Left lung (tissue), 14 donors: ENCODE measurements around the gene CEP131. TPM values are rescaled to one million over a fixed set of nuclear protein-coding genes. Genes with fewer than 3 reads are reported as not detected.

Source experiments
- ATAC-seq: fragments of 200-7000 bp; cut with Tn5 transposase; one replicate; pipeline ENCODE4 v1.9.1; 2020; ENCODE audit warnings: moderate library complexity
- DNase-seq, 4 donors: peaks; one replicate each; pipeline ENCODE4 v3.0.0-alpha.2; 2013 to 2020
- H3K27ac ChIP-seq, 2 donors: fragments of 200-600 bp; sonication (generic) in 1 of 2; one replicate each; pipeline versions ENCODE4 v1.5.0 to v1.8.0; 2020 to 2021
- H3K27me3 ChIP-seq, 2 donors: fragments of 200-600 bp; sonication (generic) in 1 of 2; one replicate each; pipeline versions ENCODE4 v1.5.0 to v1.8.0; 2020 to 2021
- H3K36me3 ChIP-seq, 2 donors: fragments of 200-600 bp; sonication (generic) in 1 of 2; one replicate each; pipeline versions ENCODE4 v1.5.0 to v1.8.0; 2020 to 2021
- H3K4me1 ChIP-seq, 2 donors: fragments of 200-600 bp; one replicate each; pipeline ENCODE4 v1.8.0; 2021
- H3K4me3 ChIP-seq, 2 donors: fragments of 200-600 bp; sonication (generic) in 1 of 2; one replicate each; pipeline versions ENCODE4 v1.5.0 to v1.8.0; 2020 to 2021; ENCODE audit warnings: mild to moderate bottlenecking in 1 of 2
- H3K9me3 ChIP-seq, 2 donors: fragments of 200-600 bp; sonication (generic) in 1 of 2; one replicate each; pipeline versions ENCODE4 v1.5.0 to v1.8.0; 2020 to 2021
- CTCF ChIP-seq, 2 donors: fragments of 200-600 bp; sonication (generic) in 1 of 2; IDR thresholded peaks; one replicate each; pipeline versions ENCODE4 v1.5.0 to v1.8.0; 2021; ENCODE audit warnings: antibody characterized with exemption in 2 of 2
- intact Hi-C, 2 donors: fragments of 100-400 bp; cut with DNase I; formaldehyde crosslinking; loops; one replicate each; pipeline versions ENCODE4 v1.11.2 to v1.14.2; 2022
- long read RNA-seq, 12 donors: library from polyadenylated mRNA in 2 of 12; unstranded in 2 of 12; transcript quantifications; one replicate each; pipeline ENCODE4 v2.0.0 and lab custom pipeline, GENCODE V29; 2019 to 2026
- polyA plus RNA-seq, 6 donors: library from polyadenylated mRNA; unstranded; fragments of 120-200 nt; gene quantifications; one replicate each; pipeline ENCODE4 v1.2.1, GENCODE V29; 2013; ENCODE audit not compliant: insufficient read length in 6 of 6
- total RNA-seq, 2 donors: library from RNA; stranded (reverse); fragmentation: NEBNext Ultra II Directional; extraction: Animal tissue kit (Norgen Biotek cat#: 25700); gene quantifications; one replicate each; pipeline ENCODE4 v1.2.1, GENCODE V29; 2021
- donor health status: DM: no; HTN: yes; CAD: no.
- donor health status: DM: no; HTN: no; CAD: no.

CEP131 gene
- total RNA-seq (1 to 10 TPM; 7.7 to 9.0 TPM), polyA plus RNA-seq (10 to 100 TPM; 15.7 to 21.0 (median 17.5) TPM)
- long read RNA-seq, donor 1 = 0 reads
- long read RNA-seq, donor 2, partial matches to known transcripts = 0 of 2 reads
- long read RNA-seq, donor 2, other reads (novel, unspliced or antisense) = 0 of 2 reads
- long read RNA-seq, donor 3, partial matches to known transcripts = 0 of 2 reads
- long read RNA-seq, donor 3, other reads (novel, unspliced or antisense) = 0 of 2 reads
- long read RNA-seq, donor 4, partial matches to known transcripts = 1 of 2 reads
- long read RNA-seq, donor 4, other reads (novel, unspliced or antisense) = 1 of 2 reads
- long read RNA-seq, donor 5, partial matches to known transcripts = 0 of 1 reads
- long read RNA-seq, donor 5, other reads (novel, unspliced or antisense) = 0 of 1 reads
- long read RNA-seq, donor 6 = 0 reads
- long read RNA-seq, donor 7 = 0 reads
- long read RNA-seq, donor 8, partial matches to known transcripts = 0 of 2 reads
- long read RNA-seq, donor 8, other reads (novel, unspliced or antisense) = 0 of 2 reads
- long read RNA-seq, donor 9 = 0 reads
- long read RNA-seq, donor 10, partial matches to known transcripts = 0 of 1 reads
- long read RNA-seq, donor 10, other reads (novel, unspliced or antisense) = 1 of 1 reads
- long read RNA-seq, donor 11 = 0 reads
- long read RNA-seq, donor 12 = 0 reads

- intact Hi-C loops = no loop called here
- peak; percentile 96 for ATAC-seq
- no peak within 1 kb of the TSS for H3K27ac ChIP-seq
- H3K27me3 ChIP-seq = no peaks in the 10 kb centered on the region
- peaks cover 0 to 14% of the 10 kb centered on the region in 2 donors for H3K36me3 ChIP-seq
- peak within 1 kb of the TSS; percentile 75 to 80 for H3K4me3 ChIP-seq
- peaks cover 8 to 28% of the 10 kb centered on the region in 2 donors for H3K4me1 ChIP-seq
- peaks cover 0 to 2% of the 10 kb centered on the region in 2 donors for H3K9me3 ChIP-seq
- DNase-seq = peak; percentile 95 to 100 (median 98)
- TF ChIP-seq CTCF (IDR thresholded peaks at IDR 0.05) = no peak
Measured at GRCh38 chr17:81222906-81223761, at the start of gene CEP131. Gene CEP131, minus strand, starts transcription at chr17:81222965. Its CDS starts 2,909 bp downstream, at chr17:81220056.

- Histone ChIP-seq H3K4me1 (peaks cover 0 to 39% of the 10 kb centered on the region in 2 donors), H3K27ac (no peak overlapping the region), H3K27me3 (no peaks in the 10 kb centered on the region), H3K9me3 (no peaks in the 10 kb centered on the region), H3K36me3 (peaks cover 0 to 94% of the 10 kb centered on the region in 2 donors), H3K4me3 (no peak overlapping the region)
- intact Hi-C loops = no loop called here
- no peak for TF ChIP-seq CTCF (IDR thresholded peaks at IDR 0.05)
- ATAC-seq = no peak
- peak in 1 of 4 donors; percentile 43 for DNase-seq
Measured at GRCh38 chr17:81271226-81271625, 48.5 kb upstream of the CEP131 start.

GRCh38 chr17:81270279-81270678 lies 47.5 kb upstream of the CEP131 start:
- Histone ChIP-seq H3K36me3 (peaks cover 0 to 95% of the 10 kb centered on the region in 2 donors), H3K27ac (peak overlapping the region in 1 of 2 donors; percentile 28), H3K9me3 (no peaks in the 10 kb centered on the region), H3K4me1 (peaks cover 0 to 39% of the 10 kb centered on the region in 2 donors), H3K27me3 (no peaks in the 10 kb centered on the region), H3K4me3 (no peak overlapping the region)
- intact Hi-C loops = no loop called here
- no peak for TF ChIP-seq CTCF (IDR thresholded peaks at IDR 0.05)
- ATAC-seq (no peak), DNase-seq (peak in 1 of 4 donors; percentile 31)

GRCh38 chr17:81267390-81268067 lies 44.8 kb upstream of the CEP131 start:
- Histone ChIP-seq H3K9me3 (no peaks in the 10 kb centered on the region), H3K4me1 (peaks cover 0 to 24% of the 10 kb centered on the region in 2 donors), H3K4me3 (no peak overlapping the region), H3K27me3 (no peaks in the 10 kb centered on the region), H3K36me3 (peaks cover 0 to 95% of the 10 kb centered on the region in 2 donors), H3K27ac (peak overlapping the region in 1 of 2 donors; percentile 21)
- ATAC-seq = no peak
- no peak for DNase-seq
- no peak for TF ChIP-seq CTCF (IDR thresholded peaks at IDR 0.05)
- intact Hi-C loops = loop anchor here in 1 of 2 donors (10.0 kb wide), 1 partner anchor 217 kb away; no protein-coding TSS in a partner anchor
